ENCODE data around the gene NOTCH4.

GRCh38 chr6:32200711-32201475, 23.0 kb downstream of the NOTCH4 start:
- TF ChIP-seq, protein P1, sequence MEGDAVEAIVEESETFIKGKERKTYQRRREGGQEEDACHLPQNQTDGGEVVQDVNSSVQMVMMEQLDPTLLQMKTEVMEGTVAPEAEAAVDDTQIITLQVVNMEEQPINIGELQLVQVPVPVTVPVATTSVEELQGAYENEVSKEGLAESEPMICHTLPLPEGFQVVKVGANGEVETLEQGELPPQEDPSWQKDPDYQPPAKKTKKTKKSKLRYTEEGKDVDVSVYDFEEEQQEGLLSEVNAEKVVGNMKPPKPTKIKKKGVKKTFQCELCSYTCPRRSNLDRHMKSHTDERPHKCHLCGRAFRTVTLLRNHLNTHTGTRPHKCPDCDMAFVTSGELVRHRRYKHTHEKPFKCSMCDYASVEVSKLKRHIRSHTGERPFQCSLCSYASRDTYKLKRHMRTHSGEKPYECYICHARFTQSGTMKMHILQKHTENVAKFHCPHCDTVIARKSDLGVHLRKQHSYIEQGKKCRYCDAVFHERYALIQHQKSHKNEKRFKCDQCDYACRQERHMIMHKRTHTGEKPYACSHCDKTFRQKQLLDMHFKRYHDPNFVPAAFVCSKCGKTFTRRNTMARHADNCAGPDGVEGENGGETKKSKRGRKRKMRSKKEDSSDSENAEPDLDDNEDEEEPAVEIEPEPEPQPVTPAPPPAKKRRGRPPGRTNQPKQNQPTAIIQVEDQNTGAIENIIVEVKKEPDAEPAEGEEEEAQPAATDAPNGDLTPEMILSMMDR (IDR thresholded peaks at IDR 0.05; ENCODE audit: extremely low read depth in 1 of 2, insufficient read depth in 1 of 2, low read depth in 1 of 2, low read length in 2 of 2), result no peak
- no peak for TF ChIP-seq POLR2A (IDR thresholded peaks at IDR 0.05; ENCODE audit: low read depth, low read length)
- TF ChIP-seq EZH2 (IDR thresholded peaks at IDR 0.05; ENCODE audit: borderline replicate concordance, low read depth, low read length, severe bottlenecking), result no peak

Data from endothelial cell of umbilical vein (primary cell).